Neural cell (in vitro differentiated cells): ENCODE results near the gene GATB.

ENCODE experiments used
- EP300 ChIP-seq: fragments of 450-650 bp; conservative IDR thresholded peaks from 2 replicates; pipeline ENCODE4 v1.6.1; 2014; ENCODE audit warnings: antibody characterized with exemption, mild to moderate bottlenecking, moderate library complexity; ENCODE audit not compliant: poor library complexity, severe bottlenecking
- EZH2 ChIP-seq: fragments of 200-600, 300-800 bp; shearing (Covaris generic), sonication (generic); IDR thresholded peaks from 2 replicates; pipeline ENCODE4 v1.6.1; 2014; ENCODE audit warnings: antibody characterized with exemption, low read length, borderline replicate concordance, mild to moderate bottlenecking; ENCODE audit not compliant: insufficient read depth, poor library complexity, severe bottlenecking
- POLR2AphosphoS5 ChIP-seq: IDR thresholded peaks from 2 replicates; pipeline ENCODE4 v1.6.1; 2012
- RAD21 ChIP-seq: fragments of 450-650 bp; conservative IDR thresholded peaks from 2 replicates; pipeline ENCODE4 v1.6.1; 2014; ENCODE audit warnings: antibody characterized with exemption, mild to moderate bottlenecking, moderate library complexity
- SMC3 ChIP-seq: fragments of 450-650 bp; conservative IDR thresholded peaks from 2 replicates; pipeline ENCODE4 v1.6.1; 2014; ENCODE audit warnings: antibody characterized with exemption, mild to moderate bottlenecking, moderate library complexity; ENCODE audit not compliant: poor library complexity
- TAF1 ChIP-seq: IDR thresholded peaks from 2 replicates; pipeline ENCODE4 v1.6.1; 2012; ENCODE audit warnings: low read depth
- TF ChIP-seq, protein P1 (sequence below): IDR thresholded peaks from 2 replicates; pipeline ENCODE4 v1.6.1; 2012; ENCODE audit warnings: borderline replicate concordance
- TF ChIP-seq, protein P2 (sequence below): fragments of 450-650 bp; IDR thresholded peaks from 2 replicates; pipeline ENCODE4 v1.5.1; 2014; ENCODE audit warnings: antibody characterized with exemption, mild to moderate bottlenecking, moderate library complexity; ENCODE audit not compliant: poor library complexity, severe bottlenecking

DNA sequence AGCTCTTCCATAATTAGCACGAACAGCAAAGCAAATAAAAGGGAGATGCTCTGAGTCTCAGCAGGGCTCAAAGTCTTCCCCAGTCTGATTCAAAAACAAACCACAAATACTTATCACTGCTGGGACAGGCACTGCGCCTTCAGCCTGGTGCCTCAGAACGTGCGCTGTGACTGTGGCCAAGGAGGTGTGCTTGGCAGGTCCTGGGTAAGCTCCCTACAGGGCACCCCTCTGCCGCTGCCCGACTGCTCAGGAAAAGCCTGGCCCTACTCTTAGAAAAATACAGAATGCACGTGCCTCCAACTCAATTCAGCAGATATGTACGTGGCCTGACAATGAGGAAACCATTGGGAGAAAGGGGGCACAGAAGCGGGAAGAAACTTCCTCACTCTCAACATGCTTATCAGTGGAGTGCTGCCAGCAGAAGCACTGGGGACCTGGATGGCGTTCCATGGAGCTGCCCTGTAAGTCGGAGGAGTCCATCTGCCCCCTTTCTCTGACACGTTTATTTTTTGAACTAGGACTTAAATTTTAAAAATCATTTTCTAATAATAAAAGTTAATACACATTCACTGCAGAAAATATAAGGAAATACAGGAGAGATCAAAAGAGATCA is 86.8 kb downstream of the GATB start:
- TF ChIP-seq SMC3 (no peak), RAD21 (no peak), EZH2 (no peak), POLR2AphosphoS5 (no peak), EP300 (no peak), TAF1 (no peak)
- TF ChIP-seq, protein P1, sequence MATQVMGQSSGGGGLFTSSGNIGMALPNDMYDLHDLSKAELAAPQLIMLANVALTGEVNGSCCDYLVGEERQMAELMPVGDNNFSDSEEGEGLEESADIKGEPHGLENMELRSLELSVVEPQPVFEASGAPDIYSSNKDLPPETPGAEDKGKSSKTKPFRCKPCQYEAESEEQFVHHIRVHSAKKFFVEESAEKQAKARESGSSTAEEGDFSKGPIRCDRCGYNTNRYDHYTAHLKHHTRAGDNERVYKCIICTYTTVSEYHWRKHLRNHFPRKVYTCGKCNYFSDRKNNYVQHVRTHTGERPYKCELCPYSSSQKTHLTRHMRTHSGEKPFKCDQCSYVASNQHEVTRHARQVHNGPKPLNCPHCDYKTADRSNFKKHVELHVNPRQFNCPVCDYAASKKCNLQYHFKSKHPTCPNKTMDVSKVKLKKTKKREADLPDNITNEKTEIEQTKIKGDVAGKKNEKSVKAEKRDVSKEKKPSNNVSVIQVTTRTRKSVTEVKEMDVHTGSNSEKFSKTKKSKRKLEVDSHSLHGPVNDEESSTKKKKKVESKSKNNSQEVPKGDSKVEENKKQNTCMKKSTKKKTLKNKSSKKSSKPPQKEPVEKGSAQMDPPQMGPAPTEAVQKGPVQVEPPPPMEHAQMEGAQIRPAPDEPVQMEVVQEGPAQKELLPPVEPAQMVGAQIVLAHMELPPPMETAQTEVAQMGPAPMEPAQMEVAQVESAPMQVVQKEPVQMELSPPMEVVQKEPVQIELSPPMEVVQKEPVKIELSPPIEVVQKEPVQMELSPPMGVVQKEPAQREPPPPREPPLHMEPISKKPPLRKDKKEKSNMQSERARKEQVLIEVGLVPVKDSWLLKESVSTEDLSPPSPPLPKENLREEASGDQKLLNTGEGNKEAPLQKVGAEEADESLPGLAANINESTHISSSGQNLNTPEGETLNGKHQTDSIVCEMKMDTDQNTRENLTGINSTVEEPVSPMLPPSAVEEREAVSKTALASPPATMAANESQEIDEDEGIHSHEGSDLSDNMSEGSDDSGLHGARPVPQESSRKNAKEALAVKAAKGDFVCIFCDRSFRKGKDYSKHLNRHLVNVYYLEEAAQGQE = no peak
- TF ChIP-seq, protein P2, sequence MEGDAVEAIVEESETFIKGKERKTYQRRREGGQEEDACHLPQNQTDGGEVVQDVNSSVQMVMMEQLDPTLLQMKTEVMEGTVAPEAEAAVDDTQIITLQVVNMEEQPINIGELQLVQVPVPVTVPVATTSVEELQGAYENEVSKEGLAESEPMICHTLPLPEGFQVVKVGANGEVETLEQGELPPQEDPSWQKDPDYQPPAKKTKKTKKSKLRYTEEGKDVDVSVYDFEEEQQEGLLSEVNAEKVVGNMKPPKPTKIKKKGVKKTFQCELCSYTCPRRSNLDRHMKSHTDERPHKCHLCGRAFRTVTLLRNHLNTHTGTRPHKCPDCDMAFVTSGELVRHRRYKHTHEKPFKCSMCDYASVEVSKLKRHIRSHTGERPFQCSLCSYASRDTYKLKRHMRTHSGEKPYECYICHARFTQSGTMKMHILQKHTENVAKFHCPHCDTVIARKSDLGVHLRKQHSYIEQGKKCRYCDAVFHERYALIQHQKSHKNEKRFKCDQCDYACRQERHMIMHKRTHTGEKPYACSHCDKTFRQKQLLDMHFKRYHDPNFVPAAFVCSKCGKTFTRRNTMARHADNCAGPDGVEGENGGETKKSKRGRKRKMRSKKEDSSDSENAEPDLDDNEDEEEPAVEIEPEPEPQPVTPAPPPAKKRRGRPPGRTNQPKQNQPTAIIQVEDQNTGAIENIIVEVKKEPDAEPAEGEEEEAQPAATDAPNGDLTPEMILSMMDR = no peak
